Activated naive CD4-positive, alpha-beta T cell treated with anti-CD3 and anti-CD28 coated beads, Interleukin-2, amount 10 ng/mL, durations not matched to agents 7 days and 5 days (primary cell): Measurements from ENCODE around the gene ABCF1.

Source experiments
- CTCF ChIA-PET: fragments of 350-600 bp; sonication (Branson Sonifier 250); formaldehyde crosslinking; loops from one replicate; lab custom pipeline; 2021; ENCODE audit warnings: antibody characterized with exemption; lab: Charles Lee
- DNase-seq: peaks from one replicate; pipeline ENCODE4 v3.0.0-alpha.2; 2020
- H3K27ac Mint-ChIP-seq: one replicate; pipeline ENCODE4 v1.8.0; 2021; ENCODE audit warnings: mild to moderate bottlenecking, moderate library complexity, mixed read lengths
- H3K27me3 Mint-ChIP-seq: one replicate; pipeline ENCODE4 v1.8.0; 2021; ENCODE audit warnings: mild to moderate bottlenecking, mixed read lengths
- H3K36me3 Mint-ChIP-seq: one replicate; pipeline ENCODE4 v1.8.0; 2021; ENCODE audit warnings: mixed read lengths
- H3K4me1 Mint-ChIP-seq: one replicate; pipeline ENCODE4 v1.8.0; 2021; ENCODE audit warnings: mixed read lengths
- H3K4me3 Mint-ChIP-seq: one replicate; pipeline ENCODE4 v1.8.0; 2021; ENCODE audit warnings: mild to moderate bottlenecking, moderate library complexity, mixed read lengths
- H3K9me3 Mint-ChIP-seq: one replicate; pipeline ENCODE4 v1.8.0; 2021; ENCODE audit warnings: mixed read lengths

Gene ABCF1

GRCh38 chr6:30640481-30640880 is 69.2 kb downstream of the ABCF1 start:
- Mint-ChIP-seq H3K36me3 (peaks cover 10% of the 10 kb centered on the region), H3K9me3 (no peaks in the 10 kb centered on the region), H3K4me1 (peaks cover 27% of the 10 kb centered on the region), H3K27me3 (no peaks in the 10 kb centered on the region), H3K4me3 (no peak overlapping the region), H3K27ac (no peak overlapping the region)
- CTCF ChIA-PET: interaction anchor here (0.6 to 2.4 kb wide), 6 partner anchors 23 to 104 kb away, joined by 3 to 6 read pairs (median 4); partner anchors contain the start of genes IER3, MRPS18B and PPP1R10
- peak; percentile 25 for DNase-seq

- peaks cover 32% of the 10 kb centered on the region for H3K4me1 Mint-ChIP-seq
- H3K27ac Mint-ChIP-seq: no peak overlapping the region
- peaks cover 10% of the 10 kb centered on the region for H3K36me3 Mint-ChIP-seq
- peak; percentile 22 for DNase-seq
- CTCF ChIA-PET: interaction anchor here (1.0 to 2.4 kb wide), 5 partner anchors 11 to 89 kb away, joined by 3 to 6 read pairs (median 4); partner anchors contain the start of genes MRPS18B and PPP1R10
- H3K4me3 Mint-ChIP-seq: no peak overlapping the region
- H3K27me3 Mint-ChIP-seq: no peaks in the 10 kb centered on the region
- H3K9me3 Mint-ChIP-seq: no peaks in the 10 kb centered on the region
Measured at GRCh38 chr6:30641048-30641447, 69.8 kb downstream of the ABCF1 start.
